K562 (cell line): Measurements from ENCODE around the gene USP19.

Experiments
- DMBX1 ChIP-seq: fragments of 250-450 bp; sonication (Bioruptor Pico); IDR thresholded peaks from 2 replicates; pipeline ENCODE4 v1.8.0; 2022; ENCODE audit warnings: inconsistent platforms, mild to moderate bottlenecking, moderate library complexity, borderline replicate concordance
- GABPA ChIP-seq: fragments of 200-800 bp; sonication (Bioruptor generic); conservative IDR thresholded peaks from 2 replicates; pipeline ENCODE4 v1.6.1; 2016; ENCODE audit warnings: low read depth, missing genetic modification characterization, missing compliant biosample characterization
- MCM2 ChIP-seq: fragments of 450-650 bp; IDR thresholded peaks from 2 replicates; pipeline ENCODE4 v1.6.1; 2017; ENCODE audit warnings: low read depth, mild to moderate bottlenecking
- MCM3 ChIP-seq: fragments of 450-650 bp; IDR thresholded peaks from 2 replicates; pipeline ENCODE4 v1.6.1; 2016
- POLR2A ChIP-seq: fragments of 450-650 bp; conservative IDR thresholded peaks from 2 replicates; pipeline ENCODE4 v1.6.1; 2016
- RNF2 ChIP-seq: sonication (generic); IDR thresholded peaks from 2 replicates; pipeline ENCODE4 v1.6.1; 2016
- SNRNP70 ChIP-seq: fragments of 200-400 bp; formaldehyde crosslinking; optimal IDR thresholded peaks from 2 replicates; pipeline ENCODE3; 2017; ENCODE audit warnings: low read depth, low read length
- YY1 ChIP-seq, 3 experiments: IDR thresholded peaks; 2 replicates each; pipeline ENCODE4 v1.6.1; 2011; ENCODE audit warnings: low read length in 2 of 3, mild to moderate bottlenecking in 2 of 3, moderate library complexity in 2 of 3, borderline replicate concordance in 1 of 3, control low read depth in 1 of 3, low read depth in 1 of 3; ENCODE audit not compliant: insufficient read depth in 3 of 3, insufficient replicate concordance in 2 of 3, control insufficient read depth in 1 of 3, insufficient read length in 1 of 3; ENCODE audit errors: extremely low read depth in 1 of 3
- ZNF347 ChIP-seq: fragments of 450-650 bp; formaldehyde crosslinking; IDR thresholded peaks from 2 replicates; pipeline ENCODE4 v1.4.0; 2020; ENCODE audit warnings: low read depth, mild to moderate bottlenecking, moderate library complexity
- TF ChIP-seq, protein P1 (sequence below): sonication (generic); formaldehyde crosslinking; IDR thresholded peaks from 2 replicates; pipeline ENCODE4 v1.5.0; 2020; ENCODE audit warnings: missing genetic modification reagents
- TF ChIP-seq, protein P2 (sequence below), 3 experiments: IDR thresholded peaks in 2 of 3; conservative IDR thresholded peaks in 1 of 3; 2 replicates each; pipeline ENCODE4 v1.5.1; 2011 to 2012; ENCODE audit warnings: low read length in 3 of 3, mild to moderate bottlenecking in 3 of 3, control low read depth in 2 of 3, improper control_type of control experiment in 1 of 3, inconsistent platforms in 1 of 3, low read depth in 1 of 3, mixed read lengths in 1 of 3, moderate library complexity in 1 of 3; ENCODE audit not compliant: insufficient read depth in 2 of 3
- TF ChIP-seq, protein P3 (sequence below): sonication (generic); formaldehyde crosslinking; IDR thresholded peaks from 2 replicates; pipeline ENCODE4 v1.8.1; 2023; ENCODE audit warnings: mild to moderate bottlenecking, missing genetic modification reagents

DNA sequence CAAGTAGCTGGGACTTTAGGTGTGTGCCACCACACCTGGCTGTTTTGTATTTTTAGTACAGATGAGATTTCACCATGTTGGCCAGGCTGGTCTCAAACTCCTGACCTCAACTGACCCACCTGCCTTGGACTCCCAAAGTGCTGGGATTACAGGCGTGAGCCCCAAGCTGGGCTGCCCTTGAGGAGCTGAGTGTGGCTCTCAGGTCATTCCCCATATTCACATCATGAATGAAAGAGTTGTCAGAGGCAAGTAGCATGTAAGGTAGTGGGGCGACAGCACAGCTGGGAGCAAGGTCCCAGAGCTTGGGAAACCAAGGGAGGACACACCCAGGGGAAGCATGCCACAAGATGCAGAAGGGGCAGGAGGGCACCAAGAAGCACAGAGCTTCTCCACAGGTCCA, 40.6 kb upstream of the USP19 start:
- TF ChIP-seq, protein P1, sequence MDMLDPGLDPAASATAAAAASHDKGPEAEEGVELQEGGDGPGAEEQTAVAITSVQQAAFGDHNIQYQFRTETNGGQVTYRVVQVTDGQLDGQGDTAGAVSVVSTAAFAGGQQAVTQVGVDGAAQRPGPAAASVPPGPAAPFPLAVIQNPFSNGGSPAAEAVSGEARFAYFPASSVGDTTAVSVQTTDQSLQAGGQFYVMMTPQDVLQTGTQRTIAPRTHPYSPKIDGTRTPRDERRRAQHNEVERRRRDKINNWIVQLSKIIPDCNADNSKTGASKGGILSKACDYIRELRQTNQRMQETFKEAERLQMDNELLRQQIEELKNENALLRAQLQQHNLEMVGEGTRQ (CRISPR knock-in tag) = no peak
- TF ChIP-seq DMBX1 (CRISPR knock-in tag) (no peak), SNRNP70 (no peak), ZNF347 (CRISPR knock-in tag) (no peak), YY1 (IDR thresholded peaks at IDR 0.05; ENCODE audit: borderline replicate concordance in 1 of 3, control insufficient read depth in 1 of 3, extremely low read depth in 1 of 3, insufficient read depth in 3 of 3, insufficient read length in 1 of 3, insufficient replicate concordance in 2 of 3, low read depth in 1 of 3, low read length in 2 of 3) (no peak), RNF2 (no peak), MCM2 (no peak), POLR2A (no peak), GABPA (tag) (no peak), MCM3 (no peak)
- TF ChIP-seq, protein P2, sequence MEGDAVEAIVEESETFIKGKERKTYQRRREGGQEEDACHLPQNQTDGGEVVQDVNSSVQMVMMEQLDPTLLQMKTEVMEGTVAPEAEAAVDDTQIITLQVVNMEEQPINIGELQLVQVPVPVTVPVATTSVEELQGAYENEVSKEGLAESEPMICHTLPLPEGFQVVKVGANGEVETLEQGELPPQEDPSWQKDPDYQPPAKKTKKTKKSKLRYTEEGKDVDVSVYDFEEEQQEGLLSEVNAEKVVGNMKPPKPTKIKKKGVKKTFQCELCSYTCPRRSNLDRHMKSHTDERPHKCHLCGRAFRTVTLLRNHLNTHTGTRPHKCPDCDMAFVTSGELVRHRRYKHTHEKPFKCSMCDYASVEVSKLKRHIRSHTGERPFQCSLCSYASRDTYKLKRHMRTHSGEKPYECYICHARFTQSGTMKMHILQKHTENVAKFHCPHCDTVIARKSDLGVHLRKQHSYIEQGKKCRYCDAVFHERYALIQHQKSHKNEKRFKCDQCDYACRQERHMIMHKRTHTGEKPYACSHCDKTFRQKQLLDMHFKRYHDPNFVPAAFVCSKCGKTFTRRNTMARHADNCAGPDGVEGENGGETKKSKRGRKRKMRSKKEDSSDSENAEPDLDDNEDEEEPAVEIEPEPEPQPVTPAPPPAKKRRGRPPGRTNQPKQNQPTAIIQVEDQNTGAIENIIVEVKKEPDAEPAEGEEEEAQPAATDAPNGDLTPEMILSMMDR (IDR thresholded peaks at IDR 0.05 in 2 of 3, conservative IDR thresholded peaks at IDR 0.05 in 1 of 3; ENCODE audit: insufficient read depth in 2 of 3, low read depth in 1 of 3, low read length in 3 of 3) = no peak
- TF ChIP-seq, protein P3, sequence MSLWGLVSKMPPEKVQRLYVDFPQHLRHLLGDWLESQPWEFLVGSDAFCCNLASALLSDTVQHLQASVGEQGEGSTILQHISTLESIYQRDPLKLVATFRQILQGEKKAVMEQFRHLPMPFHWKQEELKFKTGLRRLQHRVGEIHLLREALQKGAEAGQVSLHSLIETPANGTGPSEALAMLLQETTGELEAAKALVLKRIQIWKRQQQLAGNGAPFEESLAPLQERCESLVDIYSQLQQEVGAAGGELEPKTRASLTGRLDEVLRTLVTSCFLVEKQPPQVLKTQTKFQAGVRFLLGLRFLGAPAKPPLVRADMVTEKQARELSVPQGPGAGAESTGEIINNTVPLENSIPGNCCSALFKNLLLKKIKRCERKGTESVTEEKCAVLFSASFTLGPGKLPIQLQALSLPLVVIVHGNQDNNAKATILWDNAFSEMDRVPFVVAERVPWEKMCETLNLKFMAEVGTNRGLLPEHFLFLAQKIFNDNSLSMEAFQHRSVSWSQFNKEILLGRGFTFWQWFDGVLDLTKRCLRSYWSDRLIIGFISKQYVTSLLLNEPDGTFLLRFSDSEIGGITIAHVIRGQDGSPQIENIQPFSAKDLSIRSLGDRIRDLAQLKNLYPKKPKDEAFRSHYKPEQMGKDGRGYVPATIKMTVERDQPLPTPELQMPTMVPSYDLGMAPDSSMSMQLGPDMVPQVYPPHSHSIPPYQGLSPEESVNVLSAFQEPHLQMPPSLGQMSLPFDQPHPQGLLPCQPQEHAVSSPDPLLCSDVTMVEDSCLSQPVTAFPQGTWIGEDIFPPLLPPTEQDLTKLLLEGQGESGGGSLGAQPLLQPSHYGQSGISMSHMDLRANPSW (CRISPR knock-in tag) = no peak
